Measurements from ENCODE around the gene NFAM1.

Gene NFAM1

DNA sequence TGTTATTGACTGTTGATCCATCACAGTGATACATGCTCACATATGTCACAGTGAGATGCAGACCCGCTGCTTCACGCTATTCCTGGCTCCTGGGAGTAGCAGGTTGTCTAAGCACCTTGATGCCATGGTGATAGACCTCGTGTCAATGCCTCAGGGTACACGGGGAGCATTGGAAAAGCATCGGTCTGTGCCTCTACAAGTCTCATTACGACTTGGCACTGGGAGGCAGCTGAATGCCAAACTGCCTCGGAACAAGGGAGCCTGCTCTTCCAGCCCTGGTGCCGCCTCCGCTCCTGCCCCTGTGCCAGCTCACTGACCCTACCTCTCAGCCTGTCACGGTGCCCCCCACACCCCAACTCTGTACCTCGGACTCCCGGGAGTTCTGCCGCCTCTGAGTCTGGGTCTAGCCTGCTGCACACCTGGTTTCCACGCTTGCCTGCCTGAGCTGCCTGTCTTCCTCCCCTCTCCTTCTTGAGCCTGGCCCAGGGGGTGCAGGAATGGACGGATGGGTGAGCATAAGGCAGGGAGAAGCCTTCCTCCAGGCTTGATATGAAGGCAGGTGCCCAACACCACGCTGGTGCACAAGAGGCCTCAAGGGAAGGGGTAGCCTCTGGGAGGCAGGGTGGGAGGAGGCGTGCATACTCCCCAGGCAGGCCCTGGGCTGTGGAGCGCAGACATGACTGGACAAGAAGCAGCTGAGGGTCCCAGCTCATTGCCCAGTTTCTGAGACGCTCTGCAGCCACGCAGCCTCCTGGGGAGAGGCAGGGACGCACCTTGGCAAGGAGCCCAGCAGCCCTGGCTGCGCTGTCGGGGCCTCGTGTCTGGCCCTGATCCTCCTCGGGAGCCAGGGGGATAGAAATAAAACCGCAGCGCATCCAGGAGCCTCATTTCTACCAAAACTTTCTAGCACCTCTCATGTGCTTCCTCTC lies 1.8 kb upstream of the NFAM1 start:
- TF ChIP-seq, protein P1, sequence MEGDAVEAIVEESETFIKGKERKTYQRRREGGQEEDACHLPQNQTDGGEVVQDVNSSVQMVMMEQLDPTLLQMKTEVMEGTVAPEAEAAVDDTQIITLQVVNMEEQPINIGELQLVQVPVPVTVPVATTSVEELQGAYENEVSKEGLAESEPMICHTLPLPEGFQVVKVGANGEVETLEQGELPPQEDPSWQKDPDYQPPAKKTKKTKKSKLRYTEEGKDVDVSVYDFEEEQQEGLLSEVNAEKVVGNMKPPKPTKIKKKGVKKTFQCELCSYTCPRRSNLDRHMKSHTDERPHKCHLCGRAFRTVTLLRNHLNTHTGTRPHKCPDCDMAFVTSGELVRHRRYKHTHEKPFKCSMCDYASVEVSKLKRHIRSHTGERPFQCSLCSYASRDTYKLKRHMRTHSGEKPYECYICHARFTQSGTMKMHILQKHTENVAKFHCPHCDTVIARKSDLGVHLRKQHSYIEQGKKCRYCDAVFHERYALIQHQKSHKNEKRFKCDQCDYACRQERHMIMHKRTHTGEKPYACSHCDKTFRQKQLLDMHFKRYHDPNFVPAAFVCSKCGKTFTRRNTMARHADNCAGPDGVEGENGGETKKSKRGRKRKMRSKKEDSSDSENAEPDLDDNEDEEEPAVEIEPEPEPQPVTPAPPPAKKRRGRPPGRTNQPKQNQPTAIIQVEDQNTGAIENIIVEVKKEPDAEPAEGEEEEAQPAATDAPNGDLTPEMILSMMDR (IDR thresholded peaks at IDR 0.05; ENCODE audit: insufficient read depth, missing control alignments): no peak
- DNase-seq (ENCODE audit: insufficient read length, low spot score) (no peak), FAIRE-seq (no peak)

DNA sequence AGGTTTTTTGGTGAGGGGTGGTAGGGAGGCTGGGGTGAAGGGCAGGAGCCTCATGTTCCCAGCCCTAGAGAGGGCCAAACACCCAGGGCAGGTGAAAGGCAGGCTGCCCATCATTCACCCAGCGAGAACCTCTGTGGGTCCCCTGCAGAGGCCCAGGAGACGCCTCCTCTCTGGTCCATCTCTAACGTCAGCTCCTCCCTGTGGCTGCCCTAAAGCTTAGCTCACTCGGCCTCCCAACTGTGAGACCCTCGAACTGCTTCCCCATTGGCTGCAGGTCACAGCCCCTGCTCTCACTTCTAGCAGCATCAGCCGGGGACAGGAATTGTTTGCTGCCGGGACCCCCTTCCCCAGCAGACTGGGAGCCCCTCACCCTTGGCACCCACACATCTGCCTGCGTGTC lies 615 bp upstream of the NFAM1 start:
- no peak for DNase-seq (ENCODE audit: insufficient read length, low spot score)
- FAIRE-seq: no peak

GRCh38 chr22:42431401-42432019 lies 693 bp downstream of the NFAM1 start:
- FAIRE-seq (no peak), DNase-seq (ENCODE audit: insufficient read length, low spot score) (no peak)
- TF ChIP-seq, protein P1 (IDR thresholded peaks at IDR 0.05; ENCODE audit: insufficient read depth, missing control alignments): no peak

More for the DNA sequence above, 615 bp upstream of the NFAM1 start:
- TF ChIP-seq, protein P1 (IDR thresholded peaks at IDR 0.05; ENCODE audit: insufficient read depth, missing control alignments): no peak

DNA sequence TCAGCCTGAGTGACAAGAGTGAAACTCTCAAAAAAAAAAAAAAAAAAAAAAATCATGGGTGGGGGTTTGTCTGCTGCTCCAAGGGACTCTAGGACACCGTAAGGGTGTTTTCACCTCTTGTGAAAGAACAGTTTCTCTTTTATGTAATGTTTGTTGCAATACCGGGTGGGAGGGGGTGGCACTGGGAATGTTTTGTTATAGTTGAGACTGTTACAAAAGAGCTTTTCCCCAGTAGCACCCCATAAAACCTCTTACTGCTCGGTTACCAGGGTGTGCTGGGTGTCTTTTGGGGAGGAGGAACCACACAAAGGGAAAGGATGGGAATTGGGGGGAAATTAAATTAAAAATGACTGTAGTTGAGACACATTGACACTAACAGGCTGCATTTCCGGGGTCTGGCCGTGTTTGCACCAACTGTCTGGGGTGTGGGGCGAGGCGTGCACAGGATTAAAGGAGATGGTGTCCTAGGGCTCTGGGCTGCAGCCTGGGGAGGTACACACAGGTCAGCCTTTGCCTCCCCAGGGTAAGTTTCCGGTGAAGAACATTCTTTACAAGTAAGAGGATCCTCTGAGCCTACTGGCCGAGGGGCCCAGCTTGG lies 1.6 kb downstream of the NFAM1 start:
- FAIRE-seq (no peak), DNase-seq (ENCODE audit: insufficient read length, low spot score) (no peak)
- TF ChIP-seq, protein P1 (IDR thresholded peaks at IDR 0.05; ENCODE audit: insufficient read depth, missing control alignments): no peak

GRCh38 chr22:42428760-42429159 lies 3.4 kb downstream of the NFAM1 start:
- no peak for FAIRE-seq
- TF ChIP-seq, protein P1 (IDR thresholded peaks at IDR 0.05; ENCODE audit: insufficient read depth, missing control alignments): no peak
- DNase-seq (ENCODE audit: insufficient read length, low spot score): no peak

- DNase-seq (ENCODE audit: insufficient read length, low spot score) (no peak), FAIRE-seq (no peak)
- TF ChIP-seq, protein P1 (IDR thresholded peaks at IDR 0.05; ENCODE audit: insufficient read depth, missing control alignments): no peak
Observed at GRCh38 chr22:42428025-42428424, 4.2 kb downstream of the NFAM1 start.
